NOMO-1 treated with DMSO at 0.1 percent for 48 hours (cell line): Measurements from ENCODE around the gene LGALS9.
"Not testable (repeated sequence)": the region's sequence is repeated elsewhere in the genome, so short reads cannot be mapped to it uniquely, and the experiment has no call there.

Experiments
- DNase-seq: peaks from one replicate; lab custom pipeline; 2025; ENCODE audit not compliant: unreplicated experiment; lab: John Stamatoyannopoulos, UW

The LGALS9 gene

GRCh38 chr17:27627514-27627913 lies 3.5 kb upstream of the LGALS9 start:
- DNase-seq: no peak

GRCh38 chr17:27628376-27628775 lies 2.6 kb upstream of the LGALS9 start:
- DNase-seq: no peak

DNA sequence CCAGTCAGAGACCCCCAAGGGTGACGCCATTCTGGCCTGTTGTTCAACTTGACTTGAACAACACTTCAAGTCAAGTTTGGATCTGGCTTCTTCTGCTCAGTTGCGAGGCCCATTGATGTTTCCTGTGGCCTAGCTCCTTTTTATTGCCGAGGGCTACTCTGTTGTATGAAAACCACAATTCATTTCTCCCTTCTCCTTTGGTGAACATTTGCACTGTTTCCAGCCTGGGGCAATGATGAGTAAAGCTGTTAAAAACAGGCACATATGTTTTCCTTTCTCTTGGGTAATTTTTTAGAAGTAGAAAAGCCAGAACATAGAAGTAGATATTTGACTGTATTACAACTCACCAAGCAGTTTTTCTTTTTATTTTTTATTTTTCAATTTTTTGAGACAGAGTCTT lies 1.7 kb upstream of the LGALS9 start:
- DNase-seq: peak; percentile 2

DNA sequence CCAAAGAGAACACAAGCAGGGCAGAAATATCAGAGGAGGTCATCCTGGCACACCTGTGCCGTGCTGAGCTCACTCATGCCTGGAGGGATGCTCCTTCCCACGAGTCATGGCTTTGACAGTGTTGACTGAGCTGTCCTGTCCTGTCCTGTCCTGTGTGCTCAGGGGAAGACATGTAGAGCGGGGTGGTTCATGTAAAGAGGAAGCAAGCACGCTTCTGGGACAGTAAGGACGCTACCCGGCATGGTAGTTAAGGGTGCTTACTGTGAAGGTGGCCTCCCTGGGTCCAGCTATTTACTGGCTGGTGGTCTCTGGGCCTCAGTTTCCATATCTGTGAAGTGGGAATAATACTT lies 398 bp downstream of the LGALS9 start:
- DNase-seq: peak; percentile 64

GRCh38 chr17:27631897-27632725 lies 1.1 kb downstream of the LGALS9 start:
- DNase-seq: no peak

- not testable (repeated sequence) for DNase-seq
These were observed 1.8 kb downstream of the LGALS9 start for GRCh38 chr17:27632766-27633165.

DNA sequence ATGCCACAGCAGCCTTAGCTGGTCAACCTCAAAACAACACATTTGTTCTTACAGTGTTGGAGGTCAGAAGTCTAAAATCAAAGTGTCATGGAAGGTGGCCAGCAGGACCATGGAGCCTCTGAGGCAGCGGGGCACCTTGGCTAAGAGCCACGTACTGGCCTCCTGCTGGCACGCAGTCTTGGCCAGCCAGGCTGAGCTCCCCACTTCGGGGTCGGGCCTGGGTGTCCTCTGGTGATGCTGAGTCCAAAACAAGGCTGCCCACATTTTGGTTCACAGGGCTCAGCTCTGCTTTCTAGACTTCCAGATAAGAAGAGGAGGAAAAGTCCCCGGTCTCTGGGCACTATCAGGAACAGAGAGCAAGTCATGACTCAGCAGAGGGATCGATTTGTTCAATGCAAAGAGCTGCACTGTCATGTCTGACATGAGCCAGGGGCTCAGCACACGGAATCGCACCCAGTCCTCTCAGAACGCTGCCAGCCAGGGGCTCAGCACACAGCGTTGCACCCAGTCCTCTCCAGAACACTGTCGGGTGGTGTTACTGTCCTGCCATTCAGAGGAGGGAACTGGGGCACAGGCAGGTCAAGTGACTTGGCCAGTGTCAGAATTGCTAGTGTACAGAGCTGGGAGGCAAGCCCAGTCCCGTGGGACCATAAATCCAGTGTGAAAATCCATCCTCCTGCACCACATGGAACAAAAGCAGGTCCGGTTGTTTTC lies 2.5 kb downstream of the LGALS9 start:
- DNase-seq: no peak

GRCh38 chr17:27634026-27634335 lies 3.0 kb downstream of the LGALS9 start:
- no peak for DNase-seq

GRCh38 chr17:27634776-27635175 lies 3.8 kb downstream of the LGALS9 start:
- DNase-seq: no peak

- peak; percentile 84 for DNase-seq
These were observed 4.4 kb downstream of the LGALS9 start for GRCh38 chr17:27635275-27635823.

GRCh38 chr17:27636005-27636520 lies 5.1 kb downstream of the LGALS9 start:
- not testable (repeated sequence) for DNase-seq

DNA sequence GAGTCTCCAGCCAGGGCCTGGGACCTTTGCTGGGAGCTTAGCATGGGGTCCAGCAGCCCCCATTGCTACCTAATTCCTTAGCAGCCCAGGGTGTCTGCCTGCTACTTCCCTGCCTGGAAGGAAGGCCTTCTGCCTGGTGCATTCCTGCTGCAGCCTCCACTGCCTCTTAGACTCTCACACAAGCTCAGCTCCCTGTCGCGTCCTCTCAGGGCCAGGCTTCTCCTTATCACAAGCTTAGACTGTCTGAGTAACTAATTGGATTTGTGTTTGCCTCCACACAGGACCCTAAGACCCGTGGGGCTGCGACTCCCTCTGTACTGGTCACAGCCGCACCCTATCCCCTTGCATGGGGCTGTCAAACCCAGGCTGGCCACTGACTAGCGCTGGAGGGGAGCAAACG lies 6.8 kb downstream of the LGALS9 start:
- not testable (repeated sequence) for DNase-seq

DNA sequence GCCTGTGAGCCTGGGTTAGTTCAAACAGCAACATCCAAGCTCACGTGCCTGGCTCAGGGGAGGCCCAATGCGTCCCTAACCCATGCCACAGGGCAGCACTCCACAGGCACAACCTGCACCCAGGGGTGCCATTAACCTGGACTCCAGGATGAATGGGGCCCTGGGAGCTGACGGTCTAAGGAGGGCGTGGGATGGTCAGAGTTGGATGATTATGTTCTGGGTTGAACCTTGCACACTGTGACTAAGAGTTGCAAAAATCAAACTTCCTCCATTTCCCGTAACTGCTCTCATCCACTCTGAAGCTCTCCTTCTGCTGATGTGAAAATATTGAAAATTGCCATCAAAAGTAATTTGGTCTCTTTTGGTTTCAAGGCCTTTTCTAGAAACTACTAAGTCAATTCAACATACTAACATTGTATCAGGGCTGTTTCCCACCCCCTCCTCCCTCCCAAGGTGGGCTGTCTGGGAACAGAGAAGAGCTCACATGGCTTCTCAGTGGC lies 7.5 kb downstream of the LGALS9 start:
- not testable (repeated sequence) for DNase-seq

- DNase-seq: no peak
These were observed 9.8 kb downstream of the LGALS9 start for GRCh38 chr17:27640790-27641189.

GRCh38 chr17:27644586-27644985 lies 13.6 kb downstream of the LGALS9 start:
- no peak for DNase-seq

- not testable (repeated sequence) for DNase-seq
These were observed 14.6 kb downstream of the LGALS9 start for GRCh38 chr17:27645621-27646020.

DNA sequence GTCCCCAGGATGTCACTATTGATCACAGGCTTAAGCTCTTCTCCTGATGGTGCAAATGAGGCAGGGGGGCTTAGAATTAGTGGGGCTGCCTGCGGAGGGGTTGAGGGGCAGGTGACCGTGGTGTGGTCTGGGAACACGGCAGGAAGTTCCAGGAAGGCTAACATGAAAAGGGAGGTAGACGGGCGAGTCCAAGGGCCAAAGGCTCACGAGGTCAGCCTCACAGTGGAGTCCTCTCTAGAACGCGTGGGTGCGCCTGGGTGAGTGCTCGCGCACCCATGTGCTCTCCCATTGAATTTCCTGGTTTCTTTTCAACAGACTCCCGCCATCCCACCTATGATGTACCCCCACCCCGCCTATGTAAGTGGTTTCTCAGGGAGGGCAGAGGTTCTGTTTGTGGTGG lies 15.2 kb downstream of the LGALS9 start:
- no peak for DNase-seq

- DNase-seq: no peak
These were observed 16.8 kb downstream of the LGALS9 start for GRCh38 chr17:27647765-27648164.

DNA sequence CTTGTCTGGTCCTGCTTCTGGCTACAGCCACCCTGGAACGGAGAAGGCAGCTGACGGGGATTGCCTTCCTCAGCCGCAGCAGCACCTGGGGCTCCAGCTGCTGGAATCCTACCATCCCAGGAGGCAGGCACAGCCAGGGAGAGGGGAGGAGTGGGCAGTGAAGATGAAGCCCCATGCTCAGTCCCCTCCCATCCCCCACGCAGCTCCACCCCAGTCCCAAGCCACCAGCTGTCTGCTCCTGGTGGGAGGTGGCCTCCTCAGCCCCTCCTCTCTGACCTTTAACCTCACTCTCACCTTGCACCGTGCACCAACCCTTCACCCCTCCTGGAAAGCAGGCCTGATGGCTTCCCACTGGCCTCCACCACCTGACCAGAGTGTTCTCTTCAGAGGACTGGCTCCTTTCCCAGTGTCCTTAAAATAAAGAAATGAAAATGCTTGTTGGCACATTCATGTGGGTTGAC lies 18.2 kb downstream of the LGALS9 start:
- DNase-seq: not testable (repeated sequence)

DNA sequence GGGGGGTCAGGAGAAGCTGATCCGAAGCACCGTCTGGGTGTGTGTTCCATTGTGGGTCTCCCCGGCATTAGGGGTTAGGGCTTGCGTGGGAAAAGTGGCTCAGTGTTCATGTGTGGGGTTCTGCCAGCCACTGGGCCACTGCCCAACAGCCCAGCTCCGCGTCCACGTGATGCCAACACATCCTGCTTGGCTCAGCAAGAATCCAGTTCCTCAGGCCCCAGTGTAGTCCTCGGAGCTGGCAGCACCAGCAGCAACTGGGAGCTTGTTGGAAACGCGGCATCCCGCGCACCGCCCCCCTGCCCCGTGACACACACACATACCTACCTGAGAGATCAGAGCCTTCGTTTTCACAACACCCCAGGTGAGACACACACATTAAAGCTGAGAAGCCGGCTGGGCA lies 18.9 kb downstream of the LGALS9 start:
- no peak for DNase-seq

GRCh38 chr17:27650836-27651235 lies 19.8 kb downstream of the LGALS9 start:
- DNase-seq: no peak
